Stimulated activated naive CD4-positive, alpha-beta T cell treated with Interleukin-2 at 50 U/mL for 16 hours (primary cell): Measurements from ENCODE around the gene GAGE10.
"Not testable (repeated sequence)": the region's sequence is repeated elsewhere in the genome, so short reads cannot be mapped to it uniquely, and the experiment has no call there.

Experiments used
- DNase-seq: peaks from one replicate; lab custom pipeline; 2025; lab: John Stamatoyannopoulos, UW

GAGE10 gene

GRCh38 chrX:49276671-49277534 is 26.5 kb upstream of the GAGE10 start:
- peak; percentile 21 for DNase-seq

- no peak for DNase-seq
These were observed 26.0 kb upstream of the GAGE10 start for GRCh38 chrX:49277535-49277830.

GRCh38 chrX:49278081-49278480 is 25.4 kb upstream of the GAGE10 start:
- no peak for DNase-seq

- DNase-seq = no peak
These were observed 20.8 kb upstream of the GAGE10 start for GRCh38 chrX:49282647-49283011.

- no peak for DNase-seq
These were observed 19.2 kb upstream of the GAGE10 start for GRCh38 chrX:49284212-49284611.

DNA sequence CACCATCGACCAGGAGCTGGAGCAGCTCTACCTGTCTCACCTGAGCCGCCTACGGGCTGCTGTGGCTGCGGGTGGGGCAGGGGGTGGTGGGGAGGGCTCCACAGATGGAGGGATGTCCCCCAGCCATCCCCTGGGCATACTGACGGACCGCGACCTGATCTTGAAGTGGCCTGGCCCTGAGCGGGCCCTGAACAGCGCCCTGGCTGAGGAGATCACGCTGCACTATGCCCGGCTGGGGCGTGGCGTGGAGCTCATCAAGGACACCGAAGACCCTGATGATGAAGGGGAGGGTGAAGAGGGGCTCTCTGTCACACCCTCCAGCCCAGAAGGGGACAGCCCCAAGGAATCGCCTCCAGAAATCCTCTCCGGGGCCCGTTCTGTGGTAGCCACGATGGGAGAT is 17.3 kb upstream of the GAGE10 start:
- no peak for DNase-seq

DNA sequence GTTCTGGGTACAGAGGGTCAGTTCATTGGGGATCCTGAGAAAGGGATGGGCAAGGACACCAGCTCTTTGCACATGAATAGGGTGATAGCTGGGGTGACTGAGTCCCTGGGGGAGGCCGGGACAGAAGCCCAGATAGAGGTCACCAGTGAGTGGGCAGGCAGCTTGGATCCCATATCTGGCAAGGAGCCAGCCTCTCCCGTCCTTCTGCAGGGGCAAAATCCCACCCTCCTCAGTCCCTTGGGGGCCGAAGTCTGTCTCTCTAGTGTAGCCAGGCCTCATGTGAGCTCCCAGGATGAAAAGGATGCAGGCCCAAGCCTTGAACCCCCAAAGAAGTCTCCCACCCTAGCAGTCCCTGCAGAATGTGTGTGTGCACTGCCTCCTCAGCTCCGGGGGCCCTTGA is 16.9 kb upstream of the GAGE10 start:
- DNase-seq = no peak

DNA sequence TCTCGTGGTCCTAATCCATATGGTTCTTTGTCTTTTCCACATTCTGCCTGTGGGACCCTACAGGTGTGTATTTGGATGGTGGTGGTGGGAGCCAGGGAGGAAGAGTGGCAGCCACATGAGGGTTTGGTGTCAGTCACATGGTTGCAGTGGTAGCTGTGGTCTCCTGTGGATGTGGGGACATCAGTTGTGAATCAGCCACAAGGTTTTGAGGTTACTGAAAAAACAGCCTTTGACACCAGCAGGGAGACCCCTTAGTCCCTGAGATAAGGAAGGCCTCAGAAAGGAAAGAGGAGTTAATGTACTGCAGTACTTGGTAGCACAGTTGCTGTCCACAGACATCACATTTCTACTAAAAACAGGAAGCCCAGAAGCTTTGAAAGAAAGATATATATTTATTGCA is 15.8 kb upstream of the GAGE10 start:
- DNase-seq = no peak

- no peak for DNase-seq
These were observed 13.2 kb upstream of the GAGE10 start for GRCh38 chrX:49290215-49290614.

DNA sequence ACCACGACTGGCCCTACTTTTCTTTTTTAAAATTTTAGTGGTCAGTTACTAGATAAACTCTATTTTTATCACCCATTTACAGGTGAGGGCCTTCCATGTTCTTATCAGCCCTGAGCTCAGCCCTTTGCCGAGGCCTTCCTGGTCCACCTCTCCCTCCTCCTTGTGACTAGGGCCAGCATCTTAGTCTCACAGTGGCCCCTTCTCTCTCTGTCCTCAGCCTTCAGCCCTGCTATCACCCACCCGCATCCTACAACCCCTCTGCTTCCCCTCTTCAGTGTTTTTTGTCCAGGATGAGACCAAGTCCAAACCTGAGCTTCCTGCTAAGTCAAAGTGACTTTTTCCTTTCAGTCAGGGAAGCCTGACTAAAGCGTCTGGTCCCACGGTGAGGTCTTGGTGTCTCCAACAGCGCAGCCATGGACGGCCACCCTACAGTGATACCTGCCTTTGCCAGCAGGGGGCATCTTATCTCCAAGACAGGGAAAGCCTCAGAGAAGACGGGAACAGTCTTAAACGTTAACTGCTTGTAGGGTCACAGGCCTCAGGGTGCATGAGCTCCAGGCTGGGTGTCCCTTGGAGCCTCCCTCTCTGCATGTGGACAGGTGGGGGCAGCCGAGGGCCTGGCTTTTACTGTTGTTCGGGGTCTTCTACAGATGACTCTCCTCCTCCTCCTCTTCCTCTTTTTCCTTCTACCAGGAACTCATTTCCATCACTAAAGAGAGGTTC is 11.7 kb upstream of the GAGE10 start:
- DNase-seq = peak; percentile 58

DNA sequence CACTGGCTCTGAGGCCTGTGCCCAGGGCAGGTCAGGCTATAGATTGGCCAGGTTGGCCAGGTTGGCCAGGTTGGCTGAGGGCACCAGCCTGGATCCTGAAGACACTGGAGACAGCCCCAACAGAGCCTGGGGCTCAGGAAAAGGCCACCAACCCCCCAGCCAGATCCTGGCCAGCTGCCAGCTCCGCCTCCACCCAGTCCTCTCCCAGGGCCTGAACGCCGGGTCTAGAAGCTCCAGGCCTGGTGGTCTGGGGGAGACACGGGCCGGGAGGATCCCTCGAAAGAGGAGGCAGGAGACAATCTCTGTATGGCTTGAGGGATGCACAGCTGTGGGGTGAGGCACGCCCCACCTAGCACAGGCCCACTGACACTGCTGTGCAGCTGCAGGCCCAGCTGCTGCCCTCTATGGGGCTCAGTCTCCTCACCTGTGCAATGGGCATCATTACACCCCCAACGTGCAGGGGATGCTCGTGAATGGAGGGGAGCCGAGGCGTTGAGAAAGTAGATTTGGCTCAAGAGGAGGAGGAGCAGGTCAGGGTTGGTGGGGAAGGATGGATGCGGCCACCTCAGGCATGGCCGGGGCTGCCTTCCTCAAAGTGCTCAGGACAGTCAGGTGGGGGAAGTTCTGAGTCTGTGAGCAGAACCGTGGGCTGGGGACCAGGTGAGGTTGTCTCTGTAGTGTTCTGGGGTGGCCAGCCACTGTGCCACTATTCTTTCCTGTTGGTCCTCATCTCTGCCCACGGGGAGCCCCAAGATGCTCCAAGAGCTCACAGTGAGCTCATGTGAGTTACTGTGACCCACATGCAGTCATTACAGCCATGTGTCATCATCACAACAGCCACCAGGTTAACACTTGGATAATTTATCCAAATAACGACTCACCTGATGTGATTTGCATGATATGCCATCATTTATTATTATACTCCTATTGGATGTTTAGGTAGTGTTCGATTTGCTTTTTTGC is 10.8 kb upstream of the GAGE10 start:
- DNase-seq = no peak

- not testable (repeated sequence) for DNase-seq
These were observed 4.2 kb upstream of the GAGE10 start for GRCh38 chrX:49299293-49299692.

- DNase-seq = no peak
These were observed 2.7 kb upstream of the GAGE10 start for GRCh38 chrX:49300703-49301102.

DNA sequence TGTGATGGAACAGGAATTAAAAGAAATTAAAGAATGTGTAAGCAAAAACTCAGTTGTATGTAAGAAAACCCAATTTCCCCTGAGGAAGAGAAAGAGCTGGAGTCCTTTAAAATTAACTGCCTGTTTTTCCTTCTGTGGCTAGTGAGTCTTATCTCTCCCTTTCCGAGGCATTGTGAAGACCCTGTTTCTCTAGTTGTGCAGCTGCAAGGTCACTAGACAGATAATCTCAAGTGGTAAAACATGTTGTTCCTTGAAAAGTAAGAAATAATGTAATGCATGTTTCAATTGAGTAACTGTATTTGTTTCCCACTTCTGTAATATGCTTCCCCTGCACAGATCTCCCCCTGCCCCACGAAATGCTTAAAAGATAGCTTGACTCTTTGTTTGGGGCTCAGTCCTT is 4.3 kb downstream of the GAGE10 start:
- DNase-seq = not testable (repeated sequence)

DNA sequence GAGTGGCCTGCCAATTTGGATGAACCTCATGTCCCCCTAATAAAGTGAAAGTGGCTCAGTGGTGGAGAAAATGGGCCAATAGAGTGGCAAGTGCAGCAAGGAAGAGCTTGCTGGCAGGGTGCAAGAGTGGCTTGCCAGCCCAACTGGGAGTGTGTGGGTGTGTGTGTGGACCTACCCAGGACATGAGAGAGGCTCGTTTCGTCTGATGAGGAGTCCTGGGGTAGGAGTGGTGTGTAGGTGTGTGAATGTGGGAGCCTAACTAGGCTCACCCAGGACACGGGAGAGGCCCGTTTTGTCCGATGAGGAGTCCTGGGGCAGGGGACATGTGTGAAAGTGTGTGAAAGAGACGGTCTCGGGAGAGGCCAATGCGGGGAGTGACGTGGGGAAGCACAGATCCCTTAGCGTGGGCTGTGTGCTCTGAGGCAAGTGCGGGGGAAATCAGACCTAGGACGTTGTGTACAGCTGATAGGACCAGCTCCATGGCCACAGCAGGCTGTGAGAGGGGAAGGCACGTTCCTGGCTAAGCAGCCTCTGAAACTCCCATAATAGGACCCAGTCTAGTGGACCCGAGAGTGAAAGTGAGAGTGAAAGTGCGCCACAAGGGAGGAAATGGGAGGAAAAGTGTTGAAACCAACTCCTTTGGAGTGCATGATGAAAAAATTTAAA is 5.3 kb downstream of the GAGE10 start:
- DNase-seq = no peak

DNA sequence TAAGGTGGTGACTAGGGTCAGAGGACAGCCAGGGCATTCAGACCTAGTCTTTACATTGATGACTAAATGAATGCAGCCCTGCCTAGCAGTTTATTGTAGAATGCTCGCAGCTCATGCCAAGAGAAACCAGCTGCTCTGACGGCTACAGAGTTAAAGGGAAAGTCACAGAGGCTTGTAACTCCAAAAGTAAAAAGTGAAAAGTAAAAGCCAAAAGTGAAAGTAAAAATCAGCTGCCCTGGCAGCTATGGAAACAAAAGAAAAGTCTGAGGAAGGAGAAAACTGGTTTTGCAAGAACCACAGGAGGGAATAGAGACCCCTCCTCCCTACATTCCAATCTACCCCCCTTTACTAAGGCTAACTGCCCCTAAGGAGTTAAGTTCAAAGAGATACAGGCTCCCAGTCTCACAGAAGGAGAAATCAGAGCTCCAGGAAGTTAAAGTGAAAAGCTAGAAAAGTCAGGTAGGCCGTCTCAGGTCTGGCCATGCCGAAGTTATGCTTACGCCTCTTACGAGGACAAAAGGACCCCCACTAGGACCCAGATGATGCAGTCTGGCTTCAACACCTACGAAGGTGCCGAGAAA is 6.0 kb downstream of the GAGE10 start:
- DNase-seq = no peak

DNA sequence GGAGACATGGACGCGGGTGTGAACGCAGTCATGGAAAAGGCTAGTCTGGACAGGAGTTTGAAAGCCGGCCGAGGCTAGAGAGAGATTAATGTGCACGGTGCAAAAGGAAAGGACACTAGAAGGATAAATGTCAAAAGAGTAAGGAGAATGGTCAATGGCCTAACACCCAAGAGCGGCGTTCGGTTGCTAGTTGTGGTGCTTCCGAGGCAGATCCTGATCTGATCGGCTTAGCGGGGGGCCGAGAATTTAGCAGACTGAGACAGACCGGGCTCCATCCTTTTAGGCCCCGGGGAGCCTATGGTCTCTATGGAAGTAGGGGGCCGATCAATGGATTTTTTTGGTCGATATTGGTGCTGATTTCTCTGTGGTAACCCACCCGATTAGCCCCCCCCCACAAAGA is 6.9 kb downstream of the GAGE10 start:
- DNase-seq = no peak

DNA sequence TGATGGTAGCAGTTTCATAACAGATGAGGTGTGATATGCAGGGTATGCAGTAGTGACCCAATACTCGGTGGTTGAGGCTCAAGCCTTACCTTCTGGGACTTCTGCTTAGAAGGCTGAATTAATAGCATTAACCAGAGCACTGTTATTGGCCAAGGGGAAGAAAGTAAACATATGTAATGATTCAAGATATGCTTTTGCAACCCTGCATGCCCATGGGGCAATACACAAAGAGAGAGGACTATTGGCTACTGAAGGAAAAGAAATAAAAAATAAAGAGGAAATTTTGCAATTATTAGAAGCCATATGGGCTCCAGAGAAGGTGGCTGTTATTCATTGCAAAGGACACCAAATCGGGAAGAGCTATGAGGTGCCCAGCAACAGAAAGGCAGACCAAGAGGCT is 8.7 kb downstream of the GAGE10 start:
- DNase-seq = no peak

DNA sequence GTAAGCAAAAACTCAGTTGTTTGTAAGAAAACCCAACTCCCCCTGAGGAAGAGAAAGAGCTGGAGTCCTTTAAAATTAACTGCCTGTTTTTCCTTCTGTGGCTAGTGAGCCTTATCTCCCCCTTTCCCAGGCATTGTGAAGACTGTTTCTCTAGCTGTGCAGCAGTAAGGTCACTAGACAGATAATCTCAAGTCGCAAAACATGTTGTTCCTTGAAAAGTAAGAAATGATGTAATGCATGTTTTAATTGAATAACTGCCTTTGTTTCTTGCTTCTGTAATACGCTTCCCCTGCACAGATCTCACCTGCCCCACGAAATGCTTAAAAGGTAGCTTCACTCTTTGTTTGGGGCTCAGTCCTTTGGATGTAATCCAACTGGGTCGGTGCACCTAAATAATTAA is 12.6 kb downstream of the GAGE10 start:
- DNase-seq = no peak

- not testable (repeated sequence) for DNase-seq
These were observed 18.3 kb downstream of the GAGE10 start, which contains the start of gene GAGE12J for GRCh38 chrX:49321737-49322136. TSS of gene GAGE12J (plus strand) at chrX:49322037. CDS start at chrX:49323194, 1,157 bp downstream.

DNA sequence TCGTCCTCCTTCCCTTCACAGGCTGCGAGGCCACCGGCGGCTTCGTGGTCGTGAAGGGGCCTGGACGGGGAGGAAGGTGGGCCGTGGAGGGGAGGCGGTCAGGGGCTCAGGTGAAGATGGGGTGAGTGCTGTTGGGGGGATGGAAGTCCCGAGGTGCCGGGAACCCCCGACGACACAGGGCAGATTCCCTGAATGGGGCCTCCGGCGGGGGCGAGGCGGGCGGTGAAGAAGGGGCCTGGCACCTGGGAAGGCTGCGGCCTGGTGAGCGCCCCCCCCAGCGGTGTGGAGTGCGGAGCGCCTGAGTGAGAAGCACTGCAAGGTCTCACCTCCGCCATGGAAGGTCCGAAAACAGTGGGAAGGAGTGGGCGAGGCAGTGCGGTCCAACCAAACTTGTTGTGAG is 18.8 kb downstream of the GAGE10 start:
- not testable (repeated sequence) for DNase-seq
